ENCODE results near the gene ATF6B.

The ATF6B gene

GRCh38 chr6:32174416-32174815 is 46.4 kb upstream of the ATF6B start:
- Histone ChIP-seq H3K36me3 (peaks cover 17% of the 10 kb centered on the region), H3K27me3 (no peaks in the 10 kb centered on the region), H3K4me1 (no peaks in the 10 kb centered on the region), H3K4me3 (ENCODE audit: low read depth, low read length) (no peak overlapping the region), H3K9me3 (no peaks in the 10 kb centered on the region)
- no peak for DNase-seq
- TF ChIP-seq, protein P1, sequence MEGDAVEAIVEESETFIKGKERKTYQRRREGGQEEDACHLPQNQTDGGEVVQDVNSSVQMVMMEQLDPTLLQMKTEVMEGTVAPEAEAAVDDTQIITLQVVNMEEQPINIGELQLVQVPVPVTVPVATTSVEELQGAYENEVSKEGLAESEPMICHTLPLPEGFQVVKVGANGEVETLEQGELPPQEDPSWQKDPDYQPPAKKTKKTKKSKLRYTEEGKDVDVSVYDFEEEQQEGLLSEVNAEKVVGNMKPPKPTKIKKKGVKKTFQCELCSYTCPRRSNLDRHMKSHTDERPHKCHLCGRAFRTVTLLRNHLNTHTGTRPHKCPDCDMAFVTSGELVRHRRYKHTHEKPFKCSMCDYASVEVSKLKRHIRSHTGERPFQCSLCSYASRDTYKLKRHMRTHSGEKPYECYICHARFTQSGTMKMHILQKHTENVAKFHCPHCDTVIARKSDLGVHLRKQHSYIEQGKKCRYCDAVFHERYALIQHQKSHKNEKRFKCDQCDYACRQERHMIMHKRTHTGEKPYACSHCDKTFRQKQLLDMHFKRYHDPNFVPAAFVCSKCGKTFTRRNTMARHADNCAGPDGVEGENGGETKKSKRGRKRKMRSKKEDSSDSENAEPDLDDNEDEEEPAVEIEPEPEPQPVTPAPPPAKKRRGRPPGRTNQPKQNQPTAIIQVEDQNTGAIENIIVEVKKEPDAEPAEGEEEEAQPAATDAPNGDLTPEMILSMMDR (IDR thresholded peaks at IDR 0.05; ENCODE audit: low read depth, low read length), result no peak

GRCh38 chr6:32173051-32173727 is 45.1 kb upstream of the ATF6B start:
- TF ChIP-seq, protein P1 (IDR thresholded peaks at IDR 0.05; ENCODE audit: low read depth, low read length), result no peak
- H3K27me3 ChIP-seq, result no peaks in the 10 kb centered on the region
- no peak for DNase-seq
- H3K4me3 ChIP-seq (ENCODE audit: low read depth, low read length), result no peak overlapping the region
- no peaks in the 10 kb centered on the region for H3K9me3 ChIP-seq
- H3K4me1 ChIP-seq, result no peaks in the 10 kb centered on the region
- H3K36me3 ChIP-seq, result peaks cover 27% of the 10 kb centered on the region

DNA sequence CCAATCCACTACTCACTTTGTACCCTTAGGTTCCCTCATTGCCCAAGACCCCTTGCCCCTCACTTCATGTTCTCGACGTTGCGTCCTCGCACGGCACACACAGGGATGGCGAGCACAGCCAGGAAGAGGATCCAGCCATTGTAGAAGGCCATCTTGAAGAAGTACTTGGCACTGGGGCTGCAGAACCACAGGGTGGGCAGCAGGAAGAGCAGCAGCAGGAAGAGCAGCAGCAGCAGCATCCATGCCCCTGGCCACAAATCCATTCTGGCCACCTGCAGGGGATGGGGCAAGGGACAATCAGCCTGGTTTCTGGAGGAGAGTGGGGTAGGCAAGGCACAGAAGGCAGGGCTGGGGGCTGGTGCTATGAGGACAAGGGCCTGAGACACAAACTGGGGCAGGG is 43.2 kb upstream of the ATF6B start:
- TF ChIP-seq, protein P1 (IDR thresholded peaks at IDR 0.05; ENCODE audit: low read depth, low read length), result no peak
- DNase-seq, result no peak
- Histone ChIP-seq H3K27me3 (no peaks in the 10 kb centered on the region), H3K4me3 (ENCODE audit: low read depth, low read length) (no peak overlapping the region), H3K4me1 (no peaks in the 10 kb centered on the region), H3K9me3 (no peaks in the 10 kb centered on the region), H3K36me3 (peaks cover 47% of the 10 kb centered on the region)

DNA sequence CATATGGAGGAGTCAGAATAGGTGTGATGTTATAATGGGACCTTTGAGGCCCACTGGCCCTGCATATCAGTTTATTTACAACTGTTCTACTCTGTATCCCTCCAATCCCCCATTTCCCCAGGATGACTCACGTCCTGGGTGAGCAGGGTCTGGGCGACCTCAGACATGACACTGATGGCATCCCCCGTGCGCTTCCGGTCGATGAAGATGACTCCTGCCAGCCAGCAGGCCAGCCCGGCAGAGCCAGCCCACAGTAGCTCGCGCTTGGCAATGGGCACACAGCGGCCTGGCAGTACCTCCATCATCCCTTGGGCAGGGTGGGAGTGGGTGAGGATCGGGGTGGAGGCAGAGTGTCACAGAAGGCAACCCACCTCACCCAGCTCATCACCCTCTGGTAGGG is 42.2 kb upstream of the ATF6B start:
- DNase-seq, result no peak
- peaks cover 47% of the 10 kb centered on the region for H3K36me3 ChIP-seq
- H3K27me3 ChIP-seq, result no peaks in the 10 kb centered on the region
- H3K9me3 ChIP-seq, result no peaks in the 10 kb centered on the region
- H3K4me3 ChIP-seq (ENCODE audit: low read depth, low read length), result no peak overlapping the region
- TF ChIP-seq, protein P1 (IDR thresholded peaks at IDR 0.05; ENCODE audit: low read depth, low read length), result no peak
- H3K4me1 ChIP-seq, result no peaks in the 10 kb centered on the region

DNA sequence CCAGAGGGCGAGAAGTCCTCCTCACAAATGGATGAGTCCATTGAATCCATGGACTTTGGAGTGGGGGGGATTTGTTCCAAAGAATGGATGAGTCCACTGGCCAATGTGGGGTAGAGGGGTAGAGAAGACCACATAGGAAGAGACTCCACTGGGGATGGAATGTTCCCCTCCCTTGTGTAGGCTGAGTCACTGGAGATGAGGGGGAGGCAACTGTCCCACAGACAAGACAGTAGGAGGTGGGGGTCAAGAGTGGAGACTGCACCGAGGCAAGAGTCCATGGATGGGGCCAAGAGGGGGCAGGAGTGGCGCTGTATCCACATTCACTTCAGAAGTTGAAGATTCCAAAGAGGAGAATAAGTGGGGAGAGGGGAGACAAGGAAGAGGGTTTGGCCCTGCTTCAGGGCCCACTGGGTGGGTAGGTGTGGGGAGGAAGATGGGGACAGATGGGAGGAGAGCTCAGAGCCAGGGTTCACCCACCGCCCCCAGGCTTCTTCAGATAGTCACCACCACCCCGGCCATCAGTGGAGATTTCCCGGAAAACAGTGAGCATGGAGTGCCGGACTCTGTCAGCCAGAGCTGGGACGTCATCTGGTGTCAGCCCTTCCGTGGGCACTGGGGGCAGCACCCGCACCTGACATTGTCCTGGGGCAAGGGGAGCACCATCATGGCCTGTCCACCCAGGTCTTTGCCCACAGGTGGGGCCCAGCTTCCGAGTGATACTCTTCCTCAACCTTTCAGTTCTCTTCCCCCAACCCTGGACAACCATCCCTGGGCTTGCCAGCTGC is 41.0 kb upstream of the ATF6B start:
- H3K36me3 ChIP-seq, result peaks cover 47% of the 10 kb centered on the region
- TF ChIP-seq, protein P1 (IDR thresholded peaks at IDR 0.05; ENCODE audit: low read depth, low read length), result no peak

DNA sequence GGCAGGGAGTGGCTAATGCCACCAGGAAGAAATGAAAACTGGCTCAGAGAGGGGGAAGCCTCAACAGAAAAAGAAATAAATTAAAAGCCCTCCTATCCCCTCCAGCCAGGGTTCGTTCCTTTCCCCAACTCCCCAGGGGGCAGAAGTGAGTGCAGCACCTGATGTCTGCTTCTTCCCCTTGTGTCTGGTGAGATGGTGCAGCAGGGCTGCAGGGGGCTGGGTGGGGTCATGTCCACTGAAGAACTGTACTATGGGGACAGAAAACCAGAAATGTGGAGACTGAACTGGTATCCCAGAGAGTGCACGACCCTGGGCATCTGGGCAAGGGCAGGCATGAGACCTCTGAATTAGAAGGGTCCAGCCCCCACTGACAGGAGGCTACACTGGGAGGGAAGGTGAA is 40.3 kb upstream of the ATF6B start:
- no peak overlapping the region for H3K4me3 ChIP-seq (ENCODE audit: low read depth, low read length)
- H3K4me1 ChIP-seq, result no peaks in the 10 kb centered on the region
- H3K27me3 ChIP-seq, result no peaks in the 10 kb centered on the region
- no peak for DNase-seq
- no peaks in the 10 kb centered on the region for H3K9me3 ChIP-seq
- H3K36me3 ChIP-seq, result peaks cover 47% of the 10 kb centered on the region
- TF ChIP-seq, protein P1 (IDR thresholded peaks at IDR 0.05; ENCODE audit: low read depth, low read length), result no peak

More for the DNA sequence above, 41.0 kb upstream of the ATF6B start:
- Histone ChIP-seq H3K9me3 (no peaks in the 10 kb centered on the region), H3K27me3 (no peaks in the 10 kb centered on the region), H3K4me1 (no peaks in the 10 kb centered on the region), H3K4me3 (ENCODE audit: low read depth, low read length) (no peak overlapping the region)
- DNase-seq, result no peak
